Measurements from ENCODE around the gene AFMID.
"Not testable (repeated sequence)": the region's sequence is repeated elsewhere in the genome, so short reads cannot be mapped to it uniquely, and the experiment has no call there.

The AFMID gene

GRCh38 chr17:78224231-78225087 lies 37.3 kb downstream of the AFMID start:
- DNase-seq, result no peak

- DNase-seq, result no peak
These were observed 38.1 kb downstream of the AFMID start for GRCh38 chr17:78225088-78225865.

GRCh38 chr17:78226055-78226758 lies 39.0 kb downstream of the AFMID start:
- no peak for DNase-seq

GRCh38 chr17:78226759-78227454 lies 39.7 kb downstream of the AFMID start:
- DNase-seq, result no peak

- no peak for DNase-seq
These were observed 40.3 kb downstream of the AFMID start for GRCh38 chr17:78227455-78227916.

GRCh38 chr17:78228176-78228575 lies 41.0 kb downstream of the AFMID start:
- no peak for DNase-seq

GRCh38 chr17:78230252-78230962 lies 43.2 kb downstream of the AFMID start:
- no peak for DNase-seq

- DNase-seq, result no peak
These were observed 44.1 kb downstream of the AFMID start, which contains the start of gene TMEM235 for GRCh38 chr17:78230996-78231935. TMEM235 (plus strand) TSS chr17:78231631; CDS start chr17:78232024, 393 bp downstream.

- no peak for DNase-seq
These were observed 45.1 kb downstream of the AFMID start for GRCh38 chr17:78231991-78232858.

- DNase-seq, result no peak
These were observed 45.7 kb downstream of the AFMID start for GRCh38 chr17:78232859-78233173.

GRCh38 chr17:78233678-78234077 lies 46.5 kb downstream of the AFMID start:
- no peak for DNase-seq

GRCh38 chr17:78234261-78234865 lies 47.2 kb downstream of the AFMID start:
- no peak for DNase-seq

GRCh38 chr17:78235022-78235421 lies 47.9 kb downstream of the AFMID start:
- not testable (repeated sequence) for DNase-seq

- no peak for DNase-seq
These were observed 48.7 kb downstream of the AFMID start for GRCh38 chr17:78235885-78236284.

- no peak for DNase-seq
These were observed 49.4 kb downstream of the AFMID start for GRCh38 chr17:78236362-78237127.

GRCh38 chr17:78237401-78238012 lies 50.3 kb downstream of the AFMID start:
- DNase-seq, result no peak

GRCh38 chr17:78238823-78239488 lies 51.8 kb downstream of the AFMID start:
- DNase-seq, result no peak
